Right forelimb (tissue), 1 donor: ENCODE data around the gene REEP6.
A peak's percentile ranks its signal among the peaks of the same experiment; 100 is the strongest.
"Not testable (repeated sequence)": the region's sequence is repeated elsewhere in the genome, so short reads cannot be mapped to it uniquely, and the experiment has no call there.

ENCODE experiments used
- DNase-seq: peaks from one replicate; pipeline ENCODE4 v3.0.0-alpha.2; 2018

The REEP6 gene

GRCh38 chr19:1473085-1473851 lies 17.7 kb upstream of the REEP6 start:
- DNase-seq: no peak

GRCh38 chr19:1474011-1474764 lies 16.8 kb upstream of the REEP6 start:
- DNase-seq: no peak

GRCh38 chr19:1474765-1475351 lies 16.1 kb upstream of the REEP6 start:
- no peak for DNase-seq

DNA sequence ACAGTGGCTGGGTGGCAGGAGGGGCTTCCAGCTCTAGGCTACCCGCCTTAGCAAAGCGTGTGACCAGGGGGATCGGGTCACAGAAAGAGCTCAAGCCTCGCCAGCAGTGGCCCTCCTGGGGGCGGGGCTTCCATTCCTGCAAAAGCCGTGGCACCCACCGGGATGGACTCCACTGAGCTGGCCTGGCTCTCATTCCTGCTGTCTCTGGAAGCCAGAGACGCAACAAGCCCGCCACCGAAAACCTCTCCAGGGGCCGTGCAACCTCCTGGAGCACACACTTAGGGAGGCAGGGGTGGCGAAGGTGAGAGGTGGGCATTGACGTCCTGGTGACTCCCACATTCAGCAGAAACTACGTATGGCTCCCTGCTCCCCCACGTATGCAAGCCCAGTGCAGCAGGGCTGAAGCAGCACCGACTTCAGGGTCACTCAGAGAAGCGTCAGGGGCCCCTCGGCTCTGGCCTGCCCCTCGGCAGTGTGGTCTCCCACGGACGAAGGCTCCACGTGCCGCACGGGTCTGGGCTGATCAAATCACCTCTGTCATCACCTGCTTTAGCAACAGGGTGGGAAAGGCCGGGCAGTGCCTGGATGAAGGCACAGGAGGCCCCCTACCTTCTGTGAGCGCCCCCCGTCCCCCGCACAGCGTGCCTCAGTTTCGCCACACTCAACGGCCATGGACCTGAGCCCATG lies 15.1 kb upstream of the REEP6 start:
- DNase-seq: no peak

GRCh38 chr19:1477056-1477455 lies 13.9 kb upstream of the REEP6 start:
- not testable (repeated sequence) for DNase-seq

GRCh38 chr19:1478934-1479707 lies 11.9 kb upstream of the REEP6 start, which contains the start of gene C19orf25:
Gene C19orf25, minus strand, starts transcription at chr19:1479215. Its CDS starts 312 bp downstream, at chr19:1478903.
- DNase-seq: peak; percentile 94

GRCh38 chr19:1481224-1481892 lies 9.6 kb upstream of the REEP6 start:
- no peak for DNase-seq

GRCh38 chr19:1481893-1482360 lies 9.1 kb upstream of the REEP6 start:
- no peak for DNase-seq

GRCh38 chr19:1482361-1483130 lies 8.4 kb upstream of the REEP6 start:
- no peak for DNase-seq

DNA sequence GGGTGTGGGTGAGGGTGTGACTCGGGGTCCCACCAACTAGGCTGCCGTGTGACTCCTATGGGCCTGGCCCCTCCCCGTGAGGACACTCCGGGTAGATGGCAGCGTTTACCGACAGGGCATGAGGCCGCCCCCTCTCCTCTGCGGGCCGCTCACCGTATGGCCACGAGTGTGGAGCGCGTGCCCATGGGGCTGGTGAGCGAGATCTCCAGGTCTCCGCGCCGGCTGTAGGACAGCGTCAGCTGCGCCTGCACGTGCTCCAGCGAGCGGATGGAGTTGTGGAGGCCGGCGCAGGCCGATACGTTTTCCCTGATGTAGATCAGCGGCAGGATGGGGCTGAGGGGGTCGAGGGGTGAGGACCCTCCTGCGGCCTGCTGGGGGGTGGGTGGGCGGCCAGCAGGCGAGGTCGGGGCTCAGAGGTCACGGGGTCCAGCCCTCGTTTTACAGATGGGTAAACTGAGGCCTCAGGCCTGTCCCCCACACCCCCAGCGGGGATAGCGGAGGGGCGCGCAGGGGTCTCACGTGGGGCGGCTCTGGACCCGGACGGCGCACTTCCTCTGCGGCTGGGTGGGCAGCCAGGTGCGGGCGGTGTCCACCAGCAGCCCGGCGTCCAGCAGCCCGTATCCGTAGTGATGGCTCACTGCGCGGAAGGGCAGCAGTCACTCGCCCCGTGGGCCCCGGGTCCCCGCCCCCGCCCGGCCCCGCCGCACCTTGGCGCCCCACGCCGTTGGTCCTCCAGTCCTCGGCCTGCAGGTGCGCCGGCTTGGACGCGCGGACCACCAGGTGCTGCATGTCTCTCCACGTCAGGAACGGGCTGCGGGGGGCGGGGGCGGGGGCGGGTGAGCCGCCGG lies 7.6 kb upstream of the REEP6 start:
- no peak for DNase-seq

DNA sequence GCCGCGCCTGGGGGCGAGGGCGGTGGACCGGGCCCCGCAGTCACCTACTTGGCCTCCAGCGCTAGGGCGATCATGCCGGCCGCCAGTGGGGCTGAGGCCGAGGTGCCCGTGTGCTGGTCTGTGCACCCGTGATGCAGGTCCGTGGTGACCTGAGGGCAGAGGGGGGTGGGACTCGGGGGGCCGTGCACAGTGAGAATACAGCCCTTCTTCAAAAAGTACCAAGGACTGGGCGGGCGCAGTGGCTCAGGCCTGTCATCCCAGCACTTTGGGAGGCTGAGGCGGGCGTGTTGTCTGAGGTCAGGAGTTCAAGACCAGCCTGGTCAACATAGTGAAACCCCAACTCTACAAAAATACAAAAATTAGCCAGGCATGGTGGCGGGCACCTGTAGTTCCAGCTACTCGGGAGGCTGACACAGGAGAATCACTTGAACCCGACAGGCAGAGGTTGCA lies 7.0 kb upstream of the REEP6 start:
- no peak for DNase-seq

DNA sequence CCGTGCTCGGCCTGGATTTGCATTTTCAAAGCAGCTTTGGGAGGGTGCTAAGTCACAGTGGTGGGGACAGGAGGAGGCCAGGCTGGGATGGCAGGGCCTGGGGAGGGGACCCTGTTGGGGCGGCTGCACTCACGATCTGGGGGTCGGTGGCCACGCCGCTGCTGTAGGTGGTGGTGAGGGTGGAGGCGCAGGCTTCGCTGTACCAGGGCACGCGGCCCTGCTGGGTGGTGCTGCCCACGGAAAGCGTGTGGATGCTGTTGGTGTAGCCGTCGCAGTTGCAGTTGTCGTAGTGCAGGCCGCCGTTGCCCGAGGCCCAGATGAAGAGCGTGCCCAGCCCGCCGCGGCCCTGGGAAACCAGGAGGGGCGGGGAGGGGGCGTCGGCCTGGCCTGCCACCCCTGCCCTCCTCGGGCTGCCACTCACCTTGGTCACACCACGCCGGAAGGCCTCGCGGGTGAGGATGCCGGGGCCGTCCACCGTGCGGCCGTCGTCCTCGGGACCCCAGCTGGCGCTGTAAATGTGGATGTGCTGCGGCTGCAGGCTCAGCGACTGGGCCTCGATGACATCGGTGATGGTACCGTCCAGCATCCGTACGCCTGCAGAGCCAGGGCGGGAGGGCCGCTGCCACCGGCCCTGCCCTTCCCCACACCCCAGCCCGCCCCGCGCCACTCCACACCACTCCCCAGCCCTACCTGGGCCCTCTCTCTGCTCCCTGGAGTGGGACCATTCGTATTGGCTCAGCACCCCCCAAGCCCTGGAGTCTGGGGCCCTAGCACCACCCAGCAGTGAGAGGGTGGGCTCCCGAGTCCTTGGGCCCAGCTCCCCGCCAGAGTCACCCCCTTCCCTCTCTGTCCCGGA lies 4.0 kb upstream of the REEP6 start:
- DNase-seq: no peak

DNA sequence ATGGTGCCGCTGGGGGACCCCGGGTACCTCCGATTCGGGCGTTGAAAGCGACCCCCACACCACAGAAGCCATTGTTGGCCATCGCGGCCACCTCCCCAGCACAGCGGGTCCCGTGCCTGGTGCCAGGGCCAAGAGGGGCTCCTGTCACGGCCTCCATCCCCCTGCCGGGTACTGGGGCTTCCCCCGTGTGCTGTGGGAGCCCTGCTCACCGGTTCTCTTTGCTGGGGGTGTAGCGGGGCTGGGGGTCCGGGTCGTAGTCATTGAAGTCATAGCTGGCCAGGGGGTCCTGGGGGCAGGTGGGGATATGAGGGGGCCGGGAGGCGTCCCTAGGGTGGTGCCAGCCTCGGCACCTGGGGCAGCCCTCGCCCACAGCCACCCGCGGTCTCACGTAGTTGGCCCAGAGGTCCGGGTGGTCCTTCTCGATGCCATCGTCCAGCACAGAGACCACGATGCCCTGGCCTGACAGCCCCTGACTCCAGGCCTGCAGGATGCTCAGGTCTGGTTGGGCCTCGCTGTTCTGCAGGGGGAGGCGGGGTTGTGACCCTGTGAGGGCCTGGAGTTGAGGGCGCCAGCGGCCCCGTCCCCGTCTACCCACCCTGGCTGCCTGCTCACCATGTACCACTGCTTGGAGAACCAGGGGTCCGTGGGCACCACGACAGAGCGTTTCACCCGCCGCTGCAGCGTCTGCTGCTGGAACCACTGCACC lies 3.3 kb upstream of the REEP6 start:
- DNase-seq: peak; percentile 41

GRCh38 chr19:1488282-1488601 lies 2.7 kb upstream of the REEP6 start:
- DNase-seq: no peak

GRCh38 chr19:1489463-1490310 lies 1.3 kb upstream of the REEP6 start:
- peak; percentile 45 for DNase-seq

- DNase-seq: peak; percentile 100
Observed at GRCh38 chr19:1490311-1491113, 469 bp upstream of the REEP6 start, which contains the start of gene PCSK4. Gene PCSK4, minus strand, starts transcription at chr19:1490350. Its CDS starts 4 bp downstream, at chr19:1490346.
